WTC11 (cell line): Measurements from ENCODE around the gene OPCML. TPM values are rescaled to one million over a fixed set of nuclear protein-coding genes. Genes with fewer than 3 reads are reported as not detected.

Source experiments
- ATAC-seq: fragments of 200-7000 bp; cut with Tn5 transposase; 2 replicates; pipeline ENCODE4 v1.10.0; 2021; ENCODE audit warnings: mild to moderate bottlenecking, moderate library complexity
- CTCF ChIA-PET: fragments of 300-600 bp; sonication (Branson Sonifier 250); formaldehyde crosslinking; loops from one replicate; lab custom pipeline; 2021; ENCODE audit warnings: antibody characterized with exemption; lab: Charles Lee
- POLR2A ChIA-PET: fragments of 350-600 bp; sonication (Branson Sonifier 250); formaldehyde crosslinking; loops from one replicate; lab custom pipeline; 2021; ENCODE audit warnings: antibody characterized with exemption; lab: Charles Lee
- DNase-seq: peaks from one replicate; pipeline ENCODE4 v3.0.0; 2021; ENCODE audit warnings: low spot score
- H3K27ac Mint-ChIP-seq: 2 replicates; pipeline ENCODE4 v1.8.0; 2021; ENCODE audit warnings: mixed read lengths
- H3K27me3 Mint-ChIP-seq: 2 replicates; pipeline ENCODE4 v1.8.0; 2021; ENCODE audit warnings: low read depth, mild to moderate bottlenecking, moderate library complexity, mixed read lengths
- H3K36me3 Mint-ChIP-seq: 2 replicates; pipeline ENCODE4 v1.8.0; 2021; ENCODE audit warnings: mixed read lengths
- H3K4me1 Mint-ChIP-seq: 2 replicates; pipeline ENCODE4 v1.8.0; 2022; ENCODE audit warnings: mixed read lengths
- H3K4me3 Mint-ChIP-seq: 2 replicates; pipeline ENCODE4 v1.8.0; 2021; ENCODE audit warnings: mild to moderate bottlenecking, moderate library complexity, mixed read lengths
- H3K9me3 Mint-ChIP-seq: 2 replicates; pipeline ENCODE4 v1.8.0; 2021; ENCODE audit warnings: mixed read lengths
- CDX4 ChIP-seq: fragments of 250-450 bp; sonication (Bioruptor Pico); IDR thresholded peaks from 2 replicates; pipeline ENCODE4 v1.9.0; 2021; ENCODE audit warnings: moderate library complexity, mild to moderate bottlenecking, inconsistent platforms, borderline replicate concordance
- CREM ChIP-seq: sonication (generic); formaldehyde crosslinking; IDR thresholded peaks from 2 replicates; pipeline ENCODE4 v1.8.1; 2022; ENCODE audit warnings: mild to moderate bottlenecking, missing genetic modification reagents, moderate library complexity
- E2F5 ChIP-seq: sonication (generic); formaldehyde crosslinking; IDR thresholded peaks from 2 replicates; pipeline ENCODE4 v1.8.1; 2022; ENCODE audit warnings: mild to moderate bottlenecking, moderate library complexity, missing genetic modification reagents
- ELF4 ChIP-seq: sonication (generic); formaldehyde crosslinking; IDR thresholded peaks from 2 replicates; pipeline ENCODE4 v1.8.1; 2022; ENCODE audit warnings: low read depth, mild to moderate bottlenecking, moderate library complexity, missing genetic modification reagents
- EMX1 ChIP-seq: fragments of 250-450 bp; sonication (Bioruptor Pico); IDR thresholded peaks from 2 replicates; pipeline ENCODE4 v1.8.0; 2021; ENCODE audit warnings: mild to moderate bottlenecking
- FOXK1 ChIP-seq: sonication (generic); formaldehyde crosslinking; IDR thresholded peaks from 2 replicates; pipeline ENCODE4 v1.8.0; 2022; ENCODE audit warnings: mild to moderate bottlenecking, moderate library complexity, missing genetic modification reagents
- HMGXB4 ChIP-seq: sonication (generic); formaldehyde crosslinking; IDR thresholded peaks from 2 replicates; pipeline ENCODE4 v1.8.1; 2023; ENCODE audit warnings: mild to moderate bottlenecking, moderate library complexity, missing genetic modification reagents
- IRF2 ChIP-seq: sonication (generic); formaldehyde crosslinking; IDR thresholded peaks from 2 replicates; pipeline ENCODE4 v1.8.0; 2022; ENCODE audit warnings: low read depth, missing genetic modification reagents, borderline replicate concordance
- JAZF1 ChIP-seq: fragments of 250-450 bp; sonication (Bioruptor Pico); IDR thresholded peaks from 2 replicates; pipeline ENCODE4 v1.9.0; 2021; ENCODE audit warnings: moderate library complexity, mild to moderate bottlenecking, inconsistent platforms
- KAT7 ChIP-seq: sonication (generic); formaldehyde crosslinking; IDR thresholded peaks from 2 replicates; pipeline ENCODE4 v1.8.1; 2023; ENCODE audit warnings: missing genetic modification reagents, mild to moderate bottlenecking, borderline replicate concordance
- NFE2L1 ChIP-seq: sonication (generic); formaldehyde crosslinking; IDR thresholded peaks from 2 replicates; pipeline ENCODE4 v1.8.1; 2023; ENCODE audit warnings: missing genetic modification reagents
- NR3C1 ChIP-seq: sonication (generic); formaldehyde crosslinking; conservative IDR thresholded peaks from 2 replicates; pipeline ENCODE4 v1.8.1; 2023; ENCODE audit warnings: low read depth, mild to moderate bottlenecking, missing genetic modification reagents
- OVOL2 ChIP-seq: fragments of 250-450 bp; sonication (Bioruptor Pico); IDR thresholded peaks from 2 replicates; pipeline ENCODE4 v1.9.0; 2021; ENCODE audit warnings: mild to moderate bottlenecking, borderline replicate concordance
- SP1 ChIP-seq: sonication (generic); formaldehyde crosslinking; conservative IDR thresholded peaks from 2 replicates; pipeline ENCODE4 v1.8.1; 2022; ENCODE audit warnings: missing genetic modification reagents
- TP53 ChIP-seq: sonication (generic); formaldehyde crosslinking; IDR thresholded peaks from 2 replicates; pipeline ENCODE4 v1.8.1; 2023; ENCODE audit warnings: mild to moderate bottlenecking, missing genetic modification reagents
- USF1 ChIP-seq: sonication (generic); formaldehyde crosslinking; IDR thresholded peaks from 2 replicates; pipeline ENCODE4 v1.8.0; 2022; ENCODE audit warnings: mild to moderate bottlenecking, missing genetic modification reagents
- ZBTB21 ChIP-seq: sonication (generic); formaldehyde crosslinking; IDR thresholded peaks from 2 replicates; pipeline ENCODE4 v1.8.1; 2023; ENCODE audit warnings: mild to moderate bottlenecking, missing genetic modification reagents, borderline replicate concordance
- ZNF317 ChIP-seq: sonication (generic); formaldehyde crosslinking; IDR thresholded peaks from 2 replicates; pipeline ENCODE4 v1.8.1; 2023; ENCODE audit warnings: low read depth, mild to moderate bottlenecking, moderate library complexity, missing genetic modification reagents, borderline replicate concordance
- total RNA-seq: library from RNA; stranded (reverse); gene quantifications from 3 replicates; pipeline ENCODE4 v1.2.3, GENCODE V29; 2021
- TF ChIP-seq, protein P1 (sequence below): fragments of 200-600 bp; IDR thresholded peaks from 2 replicates; pipeline ENCODE4 v1.8.0; 2022; ENCODE audit warnings: antibody characterized with exemption
- TF ChIP-seq, protein P2 (sequence below): sonication (generic); formaldehyde crosslinking; IDR thresholded peaks from 2 replicates; pipeline ENCODE4 v1.8.1; 2023; ENCODE audit warnings: mild to moderate bottlenecking, missing genetic modification reagents, moderate library complexity
- TF ChIP-seq, protein P3 (sequence below): sonication (generic); formaldehyde crosslinking; IDR thresholded peaks from 2 replicates; pipeline ENCODE4 v1.8.0; 2023; ENCODE audit warnings: mild to moderate bottlenecking, missing genetic modification reagents
- TF ChIP-seq, protein P4 (sequence below): fragments of 250-450 bp; sonication (Bioruptor Pico); IDR thresholded peaks from 2 replicates; pipeline ENCODE4 v2.1.2; 2022; ENCODE audit warnings: mild to moderate bottlenecking, moderate library complexity
- TF ChIP-seq, protein P5 (sequence below): fragments of 250-450 bp; sonication (Bioruptor Pico); IDR thresholded peaks from 2 replicates; pipeline ENCODE4 v1.9.0; 2021; ENCODE audit warnings: mild to moderate bottlenecking

Gene OPCML
- total RNA-seq, 1 experiment from 2014 or later = 1.5 TPM

GRCh38 chr11:133516845-133517244 is 15.5 kb downstream of the OPCML start (continued):
- TF ChIP-seq, protein P1, sequence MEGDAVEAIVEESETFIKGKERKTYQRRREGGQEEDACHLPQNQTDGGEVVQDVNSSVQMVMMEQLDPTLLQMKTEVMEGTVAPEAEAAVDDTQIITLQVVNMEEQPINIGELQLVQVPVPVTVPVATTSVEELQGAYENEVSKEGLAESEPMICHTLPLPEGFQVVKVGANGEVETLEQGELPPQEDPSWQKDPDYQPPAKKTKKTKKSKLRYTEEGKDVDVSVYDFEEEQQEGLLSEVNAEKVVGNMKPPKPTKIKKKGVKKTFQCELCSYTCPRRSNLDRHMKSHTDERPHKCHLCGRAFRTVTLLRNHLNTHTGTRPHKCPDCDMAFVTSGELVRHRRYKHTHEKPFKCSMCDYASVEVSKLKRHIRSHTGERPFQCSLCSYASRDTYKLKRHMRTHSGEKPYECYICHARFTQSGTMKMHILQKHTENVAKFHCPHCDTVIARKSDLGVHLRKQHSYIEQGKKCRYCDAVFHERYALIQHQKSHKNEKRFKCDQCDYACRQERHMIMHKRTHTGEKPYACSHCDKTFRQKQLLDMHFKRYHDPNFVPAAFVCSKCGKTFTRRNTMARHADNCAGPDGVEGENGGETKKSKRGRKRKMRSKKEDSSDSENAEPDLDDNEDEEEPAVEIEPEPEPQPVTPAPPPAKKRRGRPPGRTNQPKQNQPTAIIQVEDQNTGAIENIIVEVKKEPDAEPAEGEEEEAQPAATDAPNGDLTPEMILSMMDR = no peak
- no peak for TF ChIP-seq E2F5 (CRISPR knock-in tag)
- no peak for TF ChIP-seq HMGXB4 (CRISPR knock-in tag)

DNA sequence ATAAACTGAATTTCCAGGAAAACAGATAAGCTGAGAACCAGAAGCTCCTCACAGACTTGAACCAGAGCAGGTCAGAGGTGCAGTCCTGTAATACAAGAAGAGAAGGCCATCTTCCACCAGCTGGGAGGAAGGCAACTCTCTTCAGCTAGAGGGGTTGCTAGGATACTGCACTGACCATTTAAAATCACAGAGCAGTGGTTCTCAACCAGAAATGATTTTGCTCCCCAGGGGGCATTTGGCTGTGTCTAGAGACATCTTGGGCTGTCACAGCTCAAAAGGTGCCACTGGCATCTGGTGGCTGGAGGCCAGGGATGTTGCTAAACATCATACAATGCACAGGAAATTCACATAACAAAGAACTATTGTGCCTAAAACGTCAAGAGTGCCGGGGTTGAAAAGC is 17.2 kb downstream of the OPCML start:
- no peak for DNase-seq
- Mint-ChIP-seq H3K9me3 (no peaks in the 10 kb centered on the region), H3K27ac (no peak overlapping the region), H3K4me1 (peaks cover 42% of the 10 kb centered on the region), H3K27me3 (peaks cover 42% of the 10 kb centered on the region), H3K4me3 (no peak overlapping the region), H3K36me3 (no peaks in the 10 kb centered on the region)
- ATAC-seq = no peak
- POLR2A ChIA-PET = no interaction called here
- CTCF ChIA-PET = interaction anchor here (0.8 to 1.9 kb wide), 4 partner anchors 11 to 307 kb away, joined by 3 to 8 read pairs (median 3); no protein-coding TSS in a partner anchor
- TF ChIP-seq EMX1 (CRISPR knock-in tag) (no peak), USF1 (CRISPR knock-in tag) (no peak), NFE2L1 (no peak), IRF2 (CRISPR knock-in tag) (no peak), FOXK1 (CRISPR knock-in tag) (no peak), SP1 (CRISPR knock-in tag) (no peak), OVOL2 (CRISPR knock-in tag) (no peak), NR3C1 (CRISPR knock-in tag) (no peak), CREM (no peak), ZBTB21 (no peak), CDX4 (no peak), KAT7 (CRISPR knock-in tag) (no peak), TP53 (CRISPR knock-in tag) (no peak), JAZF1 (CRISPR knock-in tag) (no peak), ZNF317 (CRISPR knock-in tag) (no peak), ELF4 (no peak)
- TF ChIP-seq, protein P2, sequence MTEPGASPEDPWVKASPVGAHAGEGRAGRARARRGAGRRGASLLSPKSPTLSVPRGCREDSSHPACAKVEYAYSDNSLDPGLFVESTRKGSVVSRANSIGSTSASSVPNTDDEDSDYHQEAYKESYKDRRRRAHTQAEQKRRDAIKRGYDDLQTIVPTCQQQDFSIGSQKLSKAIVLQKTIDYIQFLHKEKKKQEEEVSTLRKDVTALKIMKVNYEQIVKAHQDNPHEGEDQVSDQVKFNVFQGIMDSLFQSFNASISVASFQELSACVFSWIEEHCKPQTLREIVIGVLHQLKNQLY (CRISPR knock-in tag) = no peak
- TF ChIP-seq, protein P3, sequence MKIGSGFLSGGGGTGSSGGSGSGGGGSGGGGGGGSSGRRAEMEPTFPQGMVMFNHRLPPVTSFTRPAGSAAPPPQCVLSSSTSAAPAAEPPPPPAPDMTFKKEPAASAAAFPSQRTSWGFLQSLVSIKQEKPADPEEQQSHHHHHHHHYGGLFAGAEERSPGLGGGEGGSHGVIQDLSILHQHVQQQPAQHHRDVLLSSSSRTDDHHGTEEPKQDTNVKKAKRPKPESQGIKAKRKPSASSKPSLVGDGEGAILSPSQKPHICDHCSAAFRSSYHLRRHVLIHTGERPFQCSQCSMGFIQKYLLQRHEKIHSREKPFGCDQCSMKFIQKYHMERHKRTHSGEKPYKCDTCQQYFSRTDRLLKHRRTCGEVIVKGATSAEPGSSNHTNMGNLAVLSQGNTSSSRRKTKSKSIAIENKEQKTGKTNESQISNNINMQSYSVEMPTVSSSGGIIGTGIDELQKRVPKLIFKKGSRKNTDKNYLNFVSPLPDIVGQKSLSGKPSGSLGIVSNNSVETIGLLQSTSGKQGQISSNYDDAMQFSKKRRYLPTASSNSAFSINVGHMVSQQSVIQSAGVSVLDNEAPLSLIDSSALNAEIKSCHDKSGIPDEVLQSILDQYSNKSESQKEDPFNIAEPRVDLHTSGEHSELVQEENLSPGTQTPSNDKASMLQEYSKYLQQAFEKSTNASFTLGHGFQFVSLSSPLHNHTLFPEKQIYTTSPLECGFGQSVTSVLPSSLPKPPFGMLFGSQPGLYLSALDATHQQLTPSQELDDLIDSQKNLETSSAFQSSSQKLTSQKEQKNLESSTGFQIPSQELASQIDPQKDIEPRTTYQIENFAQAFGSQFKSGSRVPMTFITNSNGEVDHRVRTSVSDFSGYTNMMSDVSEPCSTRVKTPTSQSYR = no peak
- TF ChIP-seq, protein P4, sequence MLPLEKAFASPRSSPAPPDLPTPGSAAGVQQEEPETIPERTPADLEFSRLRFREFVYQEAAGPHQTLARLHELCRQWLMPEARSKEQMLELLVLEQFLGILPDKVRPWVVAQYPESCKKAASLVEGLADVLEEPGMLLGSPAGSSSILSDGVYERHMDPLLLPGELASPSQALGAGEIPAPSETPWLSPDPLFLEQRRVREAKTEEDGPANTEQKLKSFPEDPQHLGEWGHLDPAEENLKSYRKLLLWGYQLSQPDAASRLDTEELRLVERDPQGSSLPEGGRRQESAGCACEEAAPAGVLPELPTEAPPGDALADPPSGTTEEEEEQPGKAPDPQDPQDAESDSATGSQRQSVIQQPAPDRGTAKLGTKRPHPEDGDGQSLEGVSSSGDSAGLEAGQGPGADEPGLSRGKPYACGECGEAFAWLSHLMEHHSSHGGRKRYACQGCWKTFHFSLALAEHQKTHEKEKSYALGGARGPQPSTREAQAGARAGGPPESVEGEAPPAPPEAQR (CRISPR knock-in tag) = no peak
- TF ChIP-seq, protein P5, sequence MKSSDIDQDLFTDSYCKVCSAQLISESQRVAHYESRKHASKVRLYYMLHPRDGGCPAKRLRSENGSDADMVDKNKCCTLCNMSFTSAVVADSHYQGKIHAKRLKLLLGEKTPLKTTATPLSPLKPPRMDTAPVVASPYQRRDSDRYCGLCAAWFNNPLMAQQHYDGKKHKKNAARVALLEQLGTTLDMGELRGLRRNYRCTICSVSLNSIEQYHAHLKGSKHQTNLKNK (CRISPR knock-in tag) = no peak
